ENCODE measurements around the gene TARDBP. TPM values are rescaled to one million over a fixed set of nuclear protein-coding genes. Genes with fewer than 3 reads are reported as not detected.

TARDBP gene
- 73.5 and 85.2 TPM in 2 replicates for total RNA-seq

DNA sequence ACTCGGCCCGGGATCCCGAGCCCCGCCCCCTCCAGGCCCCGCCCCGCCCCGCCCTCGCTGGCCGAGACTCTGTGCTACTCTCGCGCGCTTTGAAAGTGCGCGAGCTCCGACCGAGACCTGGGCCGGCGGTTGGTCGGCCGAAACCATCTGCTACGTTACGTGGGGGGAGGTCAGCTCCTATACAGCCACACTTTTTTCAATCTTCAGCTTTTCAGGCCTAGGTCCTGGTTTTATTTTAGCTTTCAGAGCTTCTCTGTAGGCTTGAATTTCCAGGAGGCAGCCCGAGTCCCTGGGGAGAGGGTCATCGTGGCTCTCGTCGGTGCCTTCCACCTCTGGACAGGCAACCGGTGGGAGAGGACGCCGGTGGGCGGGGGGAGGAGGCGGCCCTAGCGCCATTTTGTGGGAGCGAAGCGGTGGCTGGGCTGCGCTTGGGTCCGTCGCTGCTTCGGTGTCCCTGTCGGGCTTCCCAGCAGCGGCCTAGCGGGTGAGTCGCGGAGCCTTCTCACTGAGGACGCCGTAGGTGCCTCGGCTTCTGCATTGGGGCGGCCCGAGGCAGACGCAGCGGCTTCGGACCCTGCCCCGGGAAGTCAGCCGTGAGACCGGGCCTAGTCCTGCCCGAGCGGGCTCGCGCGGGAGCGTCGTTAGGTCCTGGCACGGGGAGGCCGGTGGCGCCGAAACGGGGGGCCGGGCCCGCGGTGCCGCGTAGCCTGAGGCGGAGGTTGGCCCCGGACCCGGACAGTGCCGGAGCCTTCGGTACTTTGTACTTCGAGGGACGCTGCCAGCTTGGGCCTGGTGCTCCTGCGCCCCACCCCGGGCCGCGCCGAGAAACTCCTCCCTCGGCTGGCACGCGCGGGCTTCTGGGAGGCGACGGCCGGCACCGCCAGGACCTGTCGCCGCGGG lies at the start of gene TARDBP:
TSS of gene TARDBP (plus strand) at position 395 of the 900 bp plus-strand sequence. CDS start 1,074 bp downstream, outside the sequence.

DNA sequence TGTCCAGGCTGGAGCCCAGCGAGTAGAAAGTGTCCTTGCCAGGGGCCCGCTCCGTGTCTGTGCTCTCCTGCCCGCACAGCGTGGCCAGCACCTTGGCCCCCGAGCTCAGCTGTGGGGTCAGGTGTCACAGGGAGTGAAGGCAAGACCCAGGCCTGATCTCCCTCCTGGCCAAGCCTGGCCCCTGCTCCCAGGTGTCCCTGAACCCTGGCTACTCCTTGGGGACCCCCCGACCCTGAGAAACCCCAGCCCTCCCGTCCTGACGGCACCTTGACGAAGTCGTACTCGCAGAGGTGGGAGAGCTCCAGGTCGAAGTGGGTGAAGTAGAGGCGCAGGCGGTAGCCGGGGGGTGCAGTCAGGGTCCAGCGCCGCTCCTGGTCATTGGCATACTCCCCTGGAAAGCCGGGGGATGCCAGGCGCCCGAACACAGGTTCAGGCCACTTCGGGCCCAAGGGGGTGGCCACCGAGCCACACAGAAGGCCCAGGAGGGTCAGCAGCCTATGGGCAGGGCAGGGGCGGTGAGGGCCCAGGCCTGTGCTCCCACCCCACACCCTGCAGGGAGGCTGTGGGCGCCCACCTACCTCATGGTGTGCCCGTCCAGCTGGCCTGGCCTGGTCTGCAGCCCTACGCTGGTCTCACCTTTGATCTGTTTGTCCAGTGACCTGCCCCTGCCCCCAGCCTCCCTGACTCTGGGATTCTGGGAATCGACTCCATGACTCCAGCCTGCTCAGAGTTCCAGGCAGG lies 34.3 kb downstream of the TARDBP start, which contains the start of gene MASP2:
TSS of gene MASP2 (minus strand) at position 615 of the 741 bp plus-strand sequence. CDS start at position 583, 32 bp downstream.

DNA sequence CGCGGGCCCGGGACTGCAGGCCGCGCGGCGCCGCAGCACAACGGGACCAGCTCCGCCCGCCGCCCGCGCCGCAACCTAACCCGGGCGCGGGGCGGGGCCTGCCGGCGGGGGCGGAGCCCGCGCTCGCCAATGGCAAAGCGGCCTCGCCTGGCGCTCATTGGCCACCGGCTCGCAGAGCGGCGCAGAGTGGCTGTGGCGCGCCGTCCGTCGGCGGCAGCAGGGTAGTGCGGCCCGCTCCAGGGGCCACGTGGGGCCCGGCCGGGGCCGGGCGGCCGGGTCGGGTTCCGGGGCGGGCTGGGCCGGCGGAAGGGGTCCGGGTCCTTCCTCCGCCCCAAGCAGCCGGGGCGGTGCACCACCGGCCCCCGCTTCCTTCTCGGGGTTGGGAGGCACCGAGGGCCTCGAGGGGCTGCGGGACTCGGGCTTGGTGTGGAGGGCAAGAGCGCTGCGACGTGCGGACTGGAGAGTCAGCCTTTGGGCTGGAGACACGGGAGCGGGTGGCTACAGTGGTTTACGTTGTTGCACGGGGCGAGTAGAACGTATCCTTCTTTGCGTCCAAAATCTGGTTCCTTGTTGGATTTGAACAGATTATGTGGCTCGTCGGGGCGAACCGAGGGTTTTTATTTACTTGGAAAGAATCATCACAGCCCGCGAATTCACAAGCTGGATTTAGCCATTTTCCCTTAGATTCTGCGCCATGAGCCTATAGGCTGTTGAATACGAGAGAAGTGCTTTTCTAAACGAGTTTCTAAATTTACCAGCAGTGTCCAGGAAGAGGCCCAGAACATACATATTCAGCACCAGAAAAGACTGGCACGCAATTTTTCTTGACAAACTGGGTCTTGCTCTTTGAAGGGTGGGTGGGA lies 47.7 kb downstream of the TARDBP start, which contains the start of gene SRM:
TSS of gene SRM (minus strand) at position 51 of the 863 bp plus-strand sequence. CDS start 75 bp downstream, outside the sequence.

Other genes starting within 250 kb of the TARDBP start
- under 0.01 TPM in 1 of 2 replicates, not detected in the other for gene CASZ1, start 216.0 kb upstream of the TARDBP start, total RNA-seq
- 0.20 TPM in 1 of 2 replicates, not detected in the other for gene MASP2, start 34.6 kb downstream of the TARDBP start, total RNA-seq
- 41.2 and 45.7 TPM in 2 replicates for gene SRM, start 47.4 kb downstream of the TARDBP start, total RNA-seq
- 55.9 and 66.3 TPM in 2 replicates for gene EXOSC10, start 87.2 kb downstream of the TARDBP start, total RNA-seq
- gene ANGPTL7, start 176.7 kb downstream of the TARDBP start, total RNA-seq, result not detected in 2 replicates
- gene MTOR, start 249.9 kb downstream of the TARDBP start, total RNA-seq, result 33.1 and 45.5 TPM in 2 replicates

Data from subcutaneous preadipocyte (primary cell).